ENCODE results near the gene ENG.

DNA sequence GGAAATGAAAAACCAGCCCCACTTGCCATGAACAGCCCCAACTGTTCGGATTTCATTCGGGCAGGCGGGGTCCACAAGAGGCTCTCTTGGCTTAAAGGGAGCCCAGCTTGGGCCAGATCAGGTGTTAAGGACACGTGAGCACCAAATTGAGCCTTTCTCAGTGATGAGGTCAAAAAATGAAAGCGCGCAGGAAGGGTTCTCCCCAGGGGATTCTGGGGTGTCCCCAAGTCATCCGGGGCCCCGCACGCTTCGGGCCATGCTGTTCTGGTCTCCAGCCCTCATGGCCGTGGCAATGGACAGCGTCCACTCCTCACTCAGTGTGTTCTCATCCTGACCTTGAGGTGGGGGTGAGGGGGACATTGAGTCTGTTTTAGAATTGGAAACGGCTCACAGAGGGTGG, 12.1 kb upstream of the ENG start:
- TF ChIP-seq POLR2AphosphoS5 (IDR thresholded peaks at IDR 0.05) (no peak), POLR2A (IDR thresholded peaks at IDR 0.05) (no peak)
- TF ChIP-seq, protein P1, sequence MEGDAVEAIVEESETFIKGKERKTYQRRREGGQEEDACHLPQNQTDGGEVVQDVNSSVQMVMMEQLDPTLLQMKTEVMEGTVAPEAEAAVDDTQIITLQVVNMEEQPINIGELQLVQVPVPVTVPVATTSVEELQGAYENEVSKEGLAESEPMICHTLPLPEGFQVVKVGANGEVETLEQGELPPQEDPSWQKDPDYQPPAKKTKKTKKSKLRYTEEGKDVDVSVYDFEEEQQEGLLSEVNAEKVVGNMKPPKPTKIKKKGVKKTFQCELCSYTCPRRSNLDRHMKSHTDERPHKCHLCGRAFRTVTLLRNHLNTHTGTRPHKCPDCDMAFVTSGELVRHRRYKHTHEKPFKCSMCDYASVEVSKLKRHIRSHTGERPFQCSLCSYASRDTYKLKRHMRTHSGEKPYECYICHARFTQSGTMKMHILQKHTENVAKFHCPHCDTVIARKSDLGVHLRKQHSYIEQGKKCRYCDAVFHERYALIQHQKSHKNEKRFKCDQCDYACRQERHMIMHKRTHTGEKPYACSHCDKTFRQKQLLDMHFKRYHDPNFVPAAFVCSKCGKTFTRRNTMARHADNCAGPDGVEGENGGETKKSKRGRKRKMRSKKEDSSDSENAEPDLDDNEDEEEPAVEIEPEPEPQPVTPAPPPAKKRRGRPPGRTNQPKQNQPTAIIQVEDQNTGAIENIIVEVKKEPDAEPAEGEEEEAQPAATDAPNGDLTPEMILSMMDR (IDR thresholded peaks at IDR 0.05) = no peak

Measured in stomach (tissue), 4 donors.